Kidney epithelial cell (primary cell): Measurements from ENCODE around the gene DOCK9. TPM values are rescaled to one million over a fixed set of nuclear protein-coding genes. Genes with fewer than 3 reads are reported as not detected.

Source experiments
- DNase-seq: peaks from one replicate; pipeline ENCODE4 v3.0.0-alpha.2; 2010; ENCODE audit warnings: low read depth
- H3K27me3 ChIP-seq: 2 replicates; pipeline ENCODE4 v1.6.0; 2011; ENCODE audit warnings: low read length; ENCODE audit not compliant: control insufficient read depth, insufficient read depth
- H3K36me3 ChIP-seq: 2 replicates; pipeline ENCODE4 v1.5.1; 2011; ENCODE audit warnings: low read length; ENCODE audit not compliant: control insufficient read depth, insufficient read depth
- H3K4me3 ChIP-seq: 2 replicates; pipeline ENCODE4 v1.5.1; 2011; ENCODE audit warnings: low read depth, mild to moderate bottlenecking, control low read depth, low read length
- CTCF ChIP-seq: IDR thresholded peaks from 2 replicates; pipeline ENCODE4 v1.5.1; 2011; ENCODE audit warnings: mild to moderate bottlenecking, moderate library complexity, low read length, control low read depth, inconsistent platforms; ENCODE audit not compliant: insufficient read depth, poor library complexity, severe bottlenecking
- total RNA-seq: library from RNA; depleted of rRNA; stranded (reverse); fragments of >200 nt; gene quantifications from 2 replicates; pipeline ENCODE4 v1.2.3, GENCODE V29; 2015

DOCK9 gene
- total RNA-seq, 1 donor from 2014 or later = 226 TPM

- H3K36me3 ChIP-seq = no peaks in the 10 kb centered on the region
- no peaks in the 10 kb centered on the region for H3K27me3 ChIP-seq
- DNase-seq = no peak
- TF ChIP-seq CTCF = no peak
- no peak overlapping the region for H3K4me3 ChIP-seq
Measured at GRCh38 chr13:98930151-98930591, 47.7 kb downstream of the DOCK9 start.

GRCh38 chr13:98927951-98928927, 49.6 kb downstream of the DOCK9 start:
- no peaks in the 10 kb centered on the region for H3K36me3 ChIP-seq
- TF ChIP-seq CTCF = no peak
- H3K27me3 ChIP-seq = no peaks in the 10 kb centered on the region
- no peak for DNase-seq
- H3K4me3 ChIP-seq = no peak overlapping the region

- TF ChIP-seq CTCF = no peak
- no peak overlapping the region for H3K4me3 ChIP-seq
Measured at GRCh38 chr13:98925949-98926348, 51.9 kb downstream of the DOCK9 start.

GRCh38 chr13:98923641-98924397, 54.0 kb downstream of the DOCK9 start:
- H3K27me3 ChIP-seq = no peaks in the 10 kb centered on the region
- no peak for DNase-seq
- no peak for TF ChIP-seq CTCF
- H3K4me3 ChIP-seq = no peak overlapping the region
- H3K36me3 ChIP-seq = peaks cover 1% of the 10 kb centered on the region

More at GRCh38 chr13:98925949-98926348, 51.9 kb downstream of the DOCK9 start:
- Histone ChIP-seq H3K27me3 (no peaks in the 10 kb centered on the region), H3K36me3 (peaks cover 1% of the 10 kb centered on the region)
- DNase-seq = no peak

- DNase-seq = no peak
- Histone ChIP-seq H3K36me3 (peaks cover 1% of the 10 kb centered on the region), H3K4me3 (no peak overlapping the region), H3K27me3 (no peaks in the 10 kb centered on the region)
- TF ChIP-seq CTCF = no peak
Measured at GRCh38 chr13:98922306-98922705, 55.6 kb downstream of the DOCK9 start.
